K562 (cell line): ENCODE data around the gene SEC24B. TPM values are rescaled to one million over a fixed set of nuclear protein-coding genes. Genes with fewer than 3 reads are reported as not detected.

ENCODE experiments used
- ATAC-seq: fragments of 200-7000 bp; cut with Tn5 transposase; 3 replicates; pipeline ENCODE4 v1.9.1; 2020; ENCODE audit warnings: moderate library complexity
- BruUV-seq: library from RNA; stranded (reverse); fragments of 400-500 nt; replicated peaks from 2 replicates; lab custom pipeline; 2021; lab: Mats Ljungman, UMichigan
- CTCF ChIA-PET: fragments of 300-600 bp; formaldehyde crosslinking; extraction: SDS; loops from one replicate; lab custom pipeline; 2021; ENCODE audit warnings: low intra/inter-chr PET ratio; lab: Yijun Ruan, JAX
- POLR2A ChIA-PET: fragments of 300-600, 350-650 bp; sonication (Branson Sonifier 250); formaldehyde crosslinking; extraction: SDS; loops from one replicate; lab custom pipeline; 2021; ENCODE audit warnings: antibody characterized with exemption, inconsistent platforms; lab: Yijun Ruan, JAX
- DNase-seq, 4 experiments: peaks; one replicate each; pipeline versions ENCODE4 v3.0.0 to v3.0.0-alpha.2; 2011 to 2018; ENCODE audit warnings: low spot score in 3 of 4, mixed read lengths in 3 of 4; ENCODE audit errors: extremely low read depth in 1 of 4
- FAIRE-seq: peaks from 2 replicates; lab custom pipeline; 2011; peaks lifted over from hg19 to GRCh38; lab: Jason Lieb, UNC
- H2AFZ ChIP-seq: 2 replicates; pipeline ENCODE4 v1.6.0; 2011; ENCODE audit warnings: low read depth, low read length, control low read depth, inconsistent platforms
- H3K27ac ChIP-seq: fragments of 200-600 bp; 3 replicates; pipeline ENCODE4 v1.8.0; 2011; ENCODE audit warnings: low read depth, mild to moderate bottlenecking, control low read depth, inconsistent platforms, low read length, moderate library complexity, mixed read lengths; ENCODE audit errors: extremely low read depth
- H3K27me3 ChIP-seq, 2 experiments: fragments of 300-600 bp in 1 of 2; 2 replicates in 1 of 2; 3 replicates in 1 of 2; pipeline versions ENCODE4 v1.6.0 to v1.8.0; 2011; ENCODE audit warnings: inconsistent platforms in 2 of 2, low read length in 2 of 2, mild to moderate bottlenecking in 1 of 2, mixed read lengths in 1 of 2, moderate library complexity in 1 of 2; ENCODE audit not compliant: control insufficient read depth in 2 of 2, insufficient read depth in 2 of 2
- H3K36me3 ChIP-seq: fragments of 300-600 bp; 3 replicates; pipeline ENCODE4 v1.8.0; 2011; ENCODE audit warnings: mild to moderate bottlenecking, low read length, inconsistent platforms; ENCODE audit not compliant: control insufficient read depth, insufficient read depth
- H3K4me1 ChIP-seq, 2 experiments: fragments of 200-600 bp in 1 of 2; replicated peaks in 1 of 2; 2 replicates in 1 of 2; 3 replicates in 1 of 2; pipeline versions ENCODE4 v1.5.1 to v1.8.0; 2011; ENCODE audit warnings: inconsistent platforms in 2 of 2, low read length in 2 of 2, mild to moderate bottlenecking in 1 of 2, mixed read lengths in 1 of 2, moderate library complexity in 1 of 2; ENCODE audit not compliant: control insufficient read depth in 2 of 2, insufficient read depth in 2 of 2
- H3K4me2 ChIP-seq: 2 replicates; pipeline ENCODE4 v1.6.1; 2011; ENCODE audit warnings: low read length, control low read depth, inconsistent platforms, mixed read lengths; ENCODE audit not compliant: insufficient read depth
- H3K4me3 ChIP-seq: fragments of 200-600 bp; sonication (generic), shearing (Covaris generic); 2 replicates; pipeline ENCODE4 v1.5.1; 2016; ENCODE audit warnings: control low read depth, inconsistent platforms
- H3K79me2 ChIP-seq: fragments of 200-600 bp; 3 replicates; pipeline ENCODE4 v1.8.0; 2011; ENCODE audit warnings: low read length, inconsistent platforms; ENCODE audit not compliant: control insufficient read depth, insufficient read depth
- H3K9ac ChIP-seq, 2 experiments: 2 replicates each; pipeline versions ENCODE4 v1.6.0 to v1.6.1; 2011; ENCODE audit warnings: low read depth in 2 of 2, low read length in 2 of 2, control low read depth in 1 of 2, inconsistent platforms in 1 of 2, mild to moderate bottlenecking in 1 of 2, mixed read lengths in 1 of 2; ENCODE audit not compliant: insufficient read depth in 1 of 2
- H3K9me1 ChIP-seq: one replicate; pipeline ENCODE4 v1.6.0; 2011; ENCODE audit warnings: inconsistent platforms, mild to moderate bottlenecking, low read length, moderate library complexity; ENCODE audit not compliant: control insufficient read depth, insufficient read depth
- H3K9me3 ChIP-seq: replicated peaks from 2 replicates; pipeline ENCODE4 v1.5.1; 2011; ENCODE audit warnings: low read depth, low read length, inconsistent platforms; ENCODE audit not compliant: control insufficient read depth, insufficient read depth
- H4K20me1 ChIP-seq: replicated peaks from 2 replicates; pipeline ENCODE4 v1.6.1; 2011; ENCODE audit warnings: low read length, inconsistent platforms, mixed read lengths; ENCODE audit not compliant: control insufficient read depth, insufficient read depth
- EP300 ChIP-seq: IDR thresholded peaks from 2 replicates; pipeline ENCODE4 v1.6.1; 2012; ENCODE audit warnings: low read length, improper control_type of control experiment
- FOXA3 ChIP-seq, 2 experiments: fragments of 450-650 bp in 1 of 2; sonication (generic) in 1 of 2; formaldehyde crosslinking; IDR thresholded peaks in 1 of 2; conservative IDR thresholded peaks in 1 of 2; 2 replicates each; pipeline versions ENCODE4 v1.4.0 to v1.8.0; 2020 to 2022; ENCODE audit warnings: mild to moderate bottlenecking in 2 of 2, missing genetic modification reagents in 1 of 2
- ILK ChIP-seq: fragments of 450-650 bp; IDR thresholded peaks from 2 replicates; pipeline ENCODE4 v1.6.1; 2016; ENCODE audit warnings: missing genetic modification characterization, low read depth, mild to moderate bottlenecking, missing compliant biosample characterization, moderate library complexity, borderline replicate concordance
- PHF20 ChIP-seq: fragments of 450-650 bp; IDR thresholded peaks from 2 replicates; pipeline ENCODE4 v1.6.1; 2018; ENCODE audit not compliant: partially characterized antibody
- POLR2B ChIP-seq: fragments of 450-650 bp; IDR thresholded peaks from 2 replicates; pipeline ENCODE4 v1.6.1; 2018; ENCODE audit warnings: low read depth; ENCODE audit not compliant: partially characterized antibody
- PYGO2 ChIP-seq: fragments of 450-650 bp; IDR thresholded peaks from 2 replicates; pipeline ENCODE4 v1.6.1; 2016; ENCODE audit warnings: mild to moderate bottlenecking, missing genetic modification characterization, moderate library complexity, missing compliant biosample characterization
- RAD51 ChIP-seq: fragments of 450-650 bp; IDR thresholded peaks from 2 replicates; pipeline ENCODE4 v1.7.1; 2016; ENCODE audit warnings: low read depth, mild to moderate bottlenecking, borderline replicate concordance
- RBM17 ChIP-seq: fragments of 200-400 bp; formaldehyde crosslinking; IDR thresholded peaks from 2 replicates; pipeline ENCODE4 v1.6.1; 2017; ENCODE audit warnings: low read depth, mild to moderate bottlenecking, low read length, borderline replicate concordance
- TEAD4 ChIP-seq, 2 experiments: sonication (generic) in 1 of 2; formaldehyde crosslinking in 1 of 2; IDR thresholded peaks; 2 replicates each; pipeline versions ENCODE4 v1.6.1 to v1.8.0; 2012 to 2022; ENCODE audit warnings: borderline replicate concordance in 1 of 2, inconsistent platforms in 1 of 2, low read length in 1 of 2, mild to moderate bottlenecking in 1 of 2, missing genetic modification reagents in 1 of 2
- ZNF175 ChIP-seq: fragments of 200-800 bp; sonication (Bioruptor generic); IDR thresholded peaks from 2 replicates; pipeline ENCODE4 v1.6.1; 2016; ENCODE audit warnings: low read depth, mild to moderate bottlenecking, missing genetic modification characterization, missing compliant biosample characterization
- ZNF24 ChIP-seq: fragments of 450-650 bp; IDR thresholded peaks from 2 replicates; pipeline ENCODE4 v1.6.1; 2016
- ZNF830 ChIP-seq: fragments of 250-450 bp; sonication (Bioruptor Pico); IDR thresholded peaks from 2 replicates; pipeline ENCODE4 v1.5.0; 2021; ENCODE audit warnings: mild to moderate bottlenecking
- WGBS: fragments of 100-300 bp; shearing (Covaris generic); methylation state at CpG from one replicate; pipeline ENCODE4 v1.1.6; 2016; ENCODE audit warnings: low coverage, mixed read lengths; ENCODE audit not compliant: insufficient coverage; ENCODE audit errors: missing lambda C conversion rate; 5-methylcytosine and 5-hydroxymethylcytosine counted together
- in situ Hi-C: fragments of 300-500 bp; cut with MboI; formaldehyde crosslinking; loops from 4 replicates; pipeline ENCODE4 v1.15.0; 2018; ENCODE audit warnings: inconsistent platforms, mixed read lengths
- intact Hi-C: fragments of 100-400 bp; cut with micrococcal nuclease; formaldehyde crosslinking; loops from 2 replicates; pipeline ENCODE4 v1.14.2; 2022
- polyA plus RNA-seq, 8 experiments: library from polyadenylated mRNA; depleted of rRNA in 4 of 8; stranded (reverse) in 5 of 8; unstranded in 3 of 8; fragments of >200 nt; fragmentation: Nextera tagmentation in 2 of 8; fragmentation: Illumina TruSeq in 1 of 8; extraction: Ambion mirVana in 2 of 8; extraction: Trizol in 1 of 8; gene quantifications; 2 replicates each; pipeline versions ENCODE4 v1.2.1 to v1.2.3, GENCODE V29; 2011 to 2014; ENCODE audit warnings: inconsistent platforms in 1 of 8, missing spikeins in 1 of 8
- total RNA-seq, 7 experiments: library from RNA; depleted of rRNA in 6 of 7; stranded (reverse); fragments of >200 nt in 6 of 7; fragmentation: Illumina TruSeq in 2 of 7; extraction: Trizol in 2 of 7; gene quantifications; 2 replicates each; pipeline versions ENCODE4 v1.2.1 to v1.2.3, GENCODE V29; 2011 to 2021; ENCODE audit warnings: low replicate concordance in 1 of 7
- TF ChIP-seq, protein P1 (sequence below): fragments of 450-650 bp; IDR thresholded peaks from one replicate; pipeline ENCODE4 v1.6.1; 2018; ENCODE audit warnings: mild to moderate bottlenecking, moderate library complexity; ENCODE audit not compliant: partially characterized antibody
- TF ChIP-seq, protein P2 (sequence below): fragments of 250-450 bp; sonication (Bioruptor Pico); IDR thresholded peaks from 2 replicates; pipeline ENCODE4 v1.4.0; 2020
- TF ChIP-seq, protein P3 (sequence below): sonication (generic); formaldehyde crosslinking; IDR thresholded peaks from 2 replicates; pipeline ENCODE4 v1.8.1; 2023; ENCODE audit warnings: mild to moderate bottlenecking, missing genetic modification reagents

Gene SEC24B
- total and polyA plus RNA-seq, 9 of the 15 experiments (the other 6 are each of a cell fraction or from before 2014, with no cell fraction given) = 6.3 to 46.4 (median 17.1) TPM

DNA sequence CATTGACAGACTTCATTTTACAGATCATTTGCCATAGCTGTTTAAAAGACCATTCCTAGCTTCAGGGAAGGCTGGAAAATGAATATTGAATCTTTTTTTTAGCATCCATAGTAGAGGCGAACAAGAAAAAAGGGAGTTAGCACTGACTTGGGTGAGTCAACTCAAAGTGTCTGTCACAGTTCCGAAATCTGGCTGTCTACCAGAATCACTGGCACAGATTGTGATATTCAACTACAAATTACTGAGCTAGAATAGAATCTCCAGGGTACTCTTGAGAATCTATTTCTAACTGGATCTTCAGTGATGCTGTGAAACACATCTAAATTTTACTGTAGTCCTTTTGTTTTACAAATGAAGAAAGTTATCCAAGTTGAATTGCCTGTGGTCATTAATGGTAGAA is 31.5 kb downstream of the SEC24B start:
- H3K9me3 ChIP-seq = no peaks in the 10 kb centered on the region
- POLR2A ChIA-PET = no interaction called here
- BruUV-seq = no TSS peak
- in situ Hi-C loops (no loop called here), intact Hi-C loops (no loop called here)
- no peaks in the 10 kb centered on the region for H3K4me1 ChIP-seq
- DNase-seq (no peak), FAIRE-seq (no peak), ATAC-seq (no peak)
- H2AFZ ChIP-seq = no peak overlapping the region
- H3K79me2 ChIP-seq = peaks cover 86% of the 10 kb centered on the region
- no peak overlapping the region for H3K4me2 ChIP-seq
- no peak overlapping the region for H3K9ac ChIP-seq
- no peaks in the 10 kb centered on the region; the same call in 1 of the 2 replicates for H4K20me1 ChIP-seq
- H3K4me3 ChIP-seq = no peak overlapping the region
- H3K36me3 ChIP-seq = peaks cover 51% of the 10 kb centered on the region
- H3K27me3 ChIP-seq = no peaks in the 10 kb centered on the region
- H3K9me1 ChIP-seq = peaks cover under 1% of the 10 kb centered on the region
- no peak overlapping the region for H3K27ac ChIP-seq
- WGBS = 93% methylated on average over 2 of the region's 2 CpGs
- CTCF ChIA-PET = no interaction called here
- no peak for TF ChIP-seq RBM17
- TF ChIP-seq, protein P1, sequence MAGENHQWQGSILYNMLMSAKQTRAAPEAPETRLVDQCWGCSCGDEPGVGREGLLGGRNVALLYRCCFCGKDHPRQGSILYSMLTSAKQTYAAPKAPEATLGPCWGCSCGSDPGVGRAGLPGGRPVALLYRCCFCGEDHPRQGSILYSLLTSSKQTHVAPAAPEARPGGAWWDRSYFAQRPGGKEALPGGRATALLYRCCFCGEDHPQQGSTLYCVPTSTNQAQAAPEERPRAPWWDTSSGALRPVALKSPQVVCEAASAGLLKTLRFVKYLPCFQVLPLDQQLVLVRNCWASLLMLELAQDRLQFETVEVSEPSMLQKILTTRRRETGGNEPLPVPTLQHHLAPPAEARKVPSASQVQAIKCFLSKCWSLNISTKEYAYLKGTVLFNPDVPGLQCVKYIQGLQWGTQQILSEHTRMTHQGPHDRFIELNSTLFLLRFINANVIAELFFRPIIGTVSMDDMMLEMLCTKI = no peak
- no peak for TF ChIP-seq EP300
- TF ChIP-seq FOXA3 (CRISPR knock-in tag; conservative IDR thresholded peaks at IDR 0.05 in 1 of 2, IDR thresholded peaks at IDR 0.05 in 1 of 2) = no peak
- TF ChIP-seq, protein P2, sequence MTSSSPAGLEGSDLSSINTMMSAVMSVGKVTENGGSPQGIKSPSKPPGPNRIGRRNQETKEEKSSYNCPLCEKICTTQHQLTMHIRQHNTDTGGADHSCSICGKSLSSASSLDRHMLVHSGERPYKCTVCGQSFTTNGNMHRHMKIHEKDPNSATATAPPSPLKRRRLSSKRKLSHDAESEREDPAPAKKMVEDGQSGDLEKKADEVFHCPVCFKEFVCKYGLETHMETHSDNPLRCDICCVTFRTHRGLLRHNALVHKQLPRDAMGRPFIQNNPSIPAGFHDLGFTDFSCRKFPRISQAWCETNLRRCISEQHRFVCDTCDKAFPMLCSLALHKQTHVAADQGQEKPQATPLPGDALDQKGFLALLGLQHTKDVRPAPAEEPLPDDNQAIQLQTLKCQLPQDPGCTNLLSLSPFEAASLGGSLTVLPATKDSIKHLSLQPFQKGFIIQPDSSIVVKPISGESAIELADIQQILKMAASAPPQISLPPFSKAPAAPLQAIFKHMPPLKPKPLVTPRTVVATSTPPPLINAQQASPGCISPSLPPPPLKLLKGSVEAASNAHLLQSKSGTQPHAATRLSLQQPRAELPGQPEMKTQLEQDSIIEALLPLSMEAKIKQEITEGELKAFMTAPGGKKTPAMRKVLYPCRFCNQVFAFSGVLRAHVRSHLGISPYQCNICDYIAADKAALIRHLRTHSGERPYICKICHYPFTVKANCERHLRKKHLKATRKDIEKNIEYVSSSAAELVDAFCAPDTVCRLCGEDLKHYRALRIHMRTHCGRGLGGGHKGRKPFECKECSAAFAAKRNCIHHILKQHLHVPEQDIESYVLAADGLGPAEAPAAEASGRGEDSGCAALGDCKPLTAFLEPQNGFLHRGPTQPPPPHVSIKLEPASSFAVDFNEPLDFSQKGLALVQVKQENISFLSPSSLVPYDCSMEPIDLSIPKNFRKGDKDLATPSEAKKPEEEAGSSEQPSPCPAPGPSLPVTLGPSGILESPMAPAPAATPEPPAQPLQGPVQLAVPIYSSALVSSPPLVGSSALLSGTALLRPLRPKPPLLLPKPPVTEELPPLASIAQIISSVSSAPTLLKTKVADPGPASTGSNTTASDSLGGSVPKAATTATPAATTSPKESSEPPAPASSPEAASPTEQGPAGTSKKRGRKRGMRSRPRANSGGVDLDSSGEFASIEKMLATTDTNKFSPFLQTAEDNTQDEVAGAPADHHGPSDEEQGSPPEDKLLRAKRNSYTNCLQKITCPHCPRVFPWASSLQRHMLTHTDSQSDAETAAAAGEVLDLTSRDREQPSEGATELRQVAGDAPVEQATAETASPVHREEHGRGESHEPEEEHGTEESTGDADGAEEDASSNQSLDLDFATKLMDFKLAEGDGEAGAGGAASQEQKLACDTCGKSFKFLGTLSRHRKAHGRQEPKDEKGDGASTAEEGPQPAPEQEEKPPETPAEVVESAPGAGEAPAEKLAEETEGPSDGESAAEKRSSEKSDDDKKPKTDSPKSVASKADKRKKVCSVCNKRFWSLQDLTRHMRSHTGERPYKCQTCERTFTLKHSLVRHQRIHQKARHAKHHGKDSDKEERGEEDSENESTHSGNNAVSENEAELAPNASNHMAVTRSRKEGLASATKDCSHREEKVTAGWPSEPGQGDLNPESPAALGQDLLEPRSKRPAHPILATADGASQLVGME (CRISPR knock-in tag) = no peak
- TF ChIP-seq ZNF830 (CRISPR knock-in tag) = no peak
- no peak for TF ChIP-seq TEAD4 (IDR thresholded peaks at IDR 0.05; ENCODE audit: low read length)
- TF ChIP-seq TEAD4 (CRISPR knock-in tag; IDR thresholded peaks at IDR 0.05; ENCODE audit: borderline replicate concordance) = no peak
- TF ChIP-seq PYGO2 (tag) = no peak
- no peak for TF ChIP-seq ZNF24
- TF ChIP-seq RAD51 = no peak
- TF ChIP-seq, protein P3, sequence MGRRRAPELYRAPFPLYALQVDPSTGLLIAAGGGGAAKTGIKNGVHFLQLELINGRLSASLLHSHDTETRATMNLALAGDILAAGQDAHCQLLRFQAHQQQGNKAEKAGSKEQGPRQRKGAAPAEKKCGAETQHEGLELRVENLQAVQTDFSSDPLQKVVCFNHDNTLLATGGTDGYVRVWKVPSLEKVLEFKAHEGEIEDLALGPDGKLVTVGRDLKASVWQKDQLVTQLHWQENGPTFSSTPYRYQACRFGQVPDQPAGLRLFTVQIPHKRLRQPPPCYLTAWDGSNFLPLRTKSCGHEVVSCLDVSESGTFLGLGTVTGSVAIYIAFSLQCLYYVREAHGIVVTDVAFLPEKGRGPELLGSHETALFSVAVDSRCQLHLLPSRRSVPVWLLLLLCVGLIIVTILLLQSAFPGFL (CRISPR knock-in tag) = no peak
- no peak for TF ChIP-seq PHF20
- TF ChIP-seq ZNF175 = no peak
- no peak for TF ChIP-seq ILK (tag)
- no peak for TF ChIP-seq POLR2B
